NCI-H345 treated with DMSO at 0.1 percent for 48 hours (cell line): ENCODE data around the gene ARHGAP6.

ENCODE experiments used
- DNase-seq: peaks from one replicate; lab custom pipeline; 2025; ENCODE audit not compliant: unreplicated experiment; lab: John Stamatoyannopoulos, UW

ARHGAP6 gene

GRCh38 chrX:11462648-11463047 is 203.1 kb downstream of the ARHGAP6 start:
- DNase-seq: peak; percentile 45

- DNase-seq: no peak
Measured at GRCh38 chrX:11462136-11462535, 203.6 kb downstream of the ARHGAP6 start.

- DNase-seq: no peak
Measured at GRCh38 chrX:11461201-11462001, 204.3 kb downstream of the ARHGAP6 start.

- DNase-seq: no peak
Measured at GRCh38 chrX:11460347-11460746, 205.4 kb downstream of the ARHGAP6 start.

- DNase-seq: no peak
Measured at GRCh38 chrX:11458170-11458569, 207.6 kb downstream of the ARHGAP6 start.

DNA sequence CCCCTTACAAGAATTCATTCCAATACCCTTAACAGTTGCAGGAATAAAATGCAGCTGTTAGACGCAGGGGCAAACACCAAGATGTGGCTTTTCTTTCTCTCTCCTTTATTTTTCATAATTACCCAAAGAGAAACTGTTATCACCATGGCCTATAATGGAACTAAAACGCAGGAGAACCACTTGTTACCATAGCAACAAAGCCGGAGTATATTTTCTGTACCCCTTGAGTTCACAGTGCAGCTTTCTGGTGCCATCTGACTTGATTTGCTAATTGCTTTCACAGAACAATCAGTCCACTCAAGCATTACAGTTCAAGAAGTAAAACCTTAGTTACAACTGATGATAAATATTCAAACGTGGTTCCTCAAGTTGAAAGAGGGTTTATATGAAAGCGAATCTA is 214.6 kb downstream of the ARHGAP6 start:
- no peak for DNase-seq

DNA sequence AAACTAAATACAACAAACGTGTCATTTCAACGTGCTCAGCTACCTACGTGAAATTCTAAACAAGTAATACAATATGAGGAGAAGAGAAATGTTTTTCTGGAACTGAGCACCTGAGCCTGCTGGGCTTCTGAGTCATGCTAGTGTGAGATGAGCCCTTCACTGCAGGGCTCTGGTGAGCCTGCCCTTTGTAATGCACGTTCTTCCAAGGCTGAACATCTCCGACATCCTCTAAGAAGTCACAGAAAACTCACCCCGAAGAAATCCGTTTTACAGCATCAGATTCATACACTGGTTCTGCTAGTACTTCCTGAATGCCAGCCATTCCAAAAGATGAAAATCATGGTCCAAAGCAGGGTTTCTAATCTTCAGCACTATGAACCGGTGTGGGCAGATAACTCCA is 215.4 kb downstream of the ARHGAP6 start:
- no peak for DNase-seq

- DNase-seq: no peak
Measured at GRCh38 chrX:11449613-11450012, 216.1 kb downstream of the ARHGAP6 start.

- no peak for DNase-seq
Measured at GRCh38 chrX:11447418-11447817, 218.3 kb downstream of the ARHGAP6 start.

- DNase-seq: no peak
Measured at GRCh38 chrX:11446949-11447348, 218.8 kb downstream of the ARHGAP6 start.

GRCh38 chrX:11446336-11446735 is 219.4 kb downstream of the ARHGAP6 start:
- no peak for DNase-seq

DNA sequence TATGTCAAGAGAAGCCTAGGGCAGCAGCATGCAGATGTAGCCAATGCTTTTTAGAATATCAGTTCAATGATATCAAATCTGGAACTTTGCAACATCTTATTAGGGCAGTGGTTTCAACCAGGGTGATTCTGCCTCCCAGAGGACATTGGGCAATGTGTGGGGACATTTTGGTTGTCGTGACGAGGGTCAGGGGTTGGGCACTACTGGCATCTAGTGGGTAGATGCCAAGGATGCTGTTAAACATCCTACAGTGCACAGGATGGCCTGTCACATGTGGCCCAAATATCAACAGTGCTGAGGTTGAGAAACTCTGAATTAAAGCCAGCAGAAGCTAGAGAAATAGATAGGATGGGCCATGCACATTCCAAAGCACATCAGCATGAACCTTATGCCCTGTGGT is 220.2 kb downstream of the ARHGAP6 start:
- DNase-seq: no peak

GRCh38 chrX:11444052-11444451 is 221.7 kb downstream of the ARHGAP6 start:
- no peak for DNase-seq

- DNase-seq: no peak
Measured at GRCh38 chrX:11439846-11440245, 225.9 kb downstream of the ARHGAP6 start.

- no peak for DNase-seq
Measured at GRCh38 chrX:11438767-11439166, 227.0 kb downstream of the ARHGAP6 start.

DNA sequence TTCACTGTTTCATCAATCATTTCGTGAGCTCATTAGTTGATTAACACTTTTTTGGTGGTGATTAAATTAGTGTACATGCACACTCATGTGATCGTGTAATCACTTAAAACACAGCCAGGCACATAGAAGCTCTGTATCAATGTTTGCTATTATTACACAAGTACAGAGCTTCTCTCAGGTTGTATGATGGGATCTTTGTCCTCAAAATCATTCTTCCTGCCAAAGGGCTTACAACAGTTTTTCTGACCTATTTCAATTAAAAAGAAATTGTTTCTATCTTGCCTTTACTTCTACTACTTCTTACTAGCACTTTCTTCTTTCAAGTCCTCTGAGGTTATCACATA is 227.4 kb downstream of the ARHGAP6 start:
- no peak for DNase-seq

- no peak for DNase-seq
Measured at GRCh38 chrX:11437642-11438379, 227.9 kb downstream of the ARHGAP6 start.

GRCh38 chrX:11435568-11435967 is 230.2 kb downstream of the ARHGAP6 start:
- no peak for DNase-seq

GRCh38 chrX:11434607-11435006 is 231.1 kb downstream of the ARHGAP6 start:
- DNase-seq: no peak

GRCh38 chrX:11431786-11432185 is 233.9 kb downstream of the ARHGAP6 start:
- DNase-seq: no peak

- no peak for DNase-seq
Measured at GRCh38 chrX:11430271-11430670, 235.4 kb downstream of the ARHGAP6 start.

DNA sequence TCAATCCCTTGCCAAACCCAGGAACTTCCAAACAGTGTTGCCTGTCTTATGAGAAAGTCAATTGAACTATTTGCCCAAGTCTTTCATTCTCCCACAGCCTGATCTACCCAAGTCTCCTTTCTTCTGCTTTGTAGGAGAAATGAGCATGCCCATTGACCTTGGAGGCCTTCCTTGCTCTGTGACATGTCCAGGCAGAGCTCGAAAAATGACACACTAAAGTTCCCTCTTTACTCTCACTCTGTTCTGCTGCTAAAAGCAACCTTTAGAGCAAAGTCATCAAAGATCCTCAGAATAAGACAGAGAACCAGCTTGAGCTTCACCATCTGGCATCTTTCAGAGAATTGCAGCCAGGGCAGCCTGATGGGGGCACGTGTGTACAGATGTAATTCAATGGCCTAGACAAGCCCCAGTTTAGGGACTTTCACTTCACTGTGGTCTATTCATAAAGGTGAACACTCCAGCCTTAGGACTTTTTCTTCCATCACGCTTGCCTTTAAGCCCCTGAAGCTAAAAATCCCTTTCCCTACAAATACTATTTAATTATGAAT is 236.1 kb downstream of the ARHGAP6 start:
- no peak for DNase-seq
